ENCODE measurements around the gene WWOX. TPM values are rescaled to one million over a fixed set of nuclear protein-coding genes. Genes with fewer than 3 reads are reported as not detected.

WWOX gene
- total and polyA plus RNA-seq, 3 donors from 2014 or later, result 20.6 to 76.7 (median 64.1) TPM

- intact Hi-C loops (cut with DNase I; ENCODE audit: low total_unique reads), result no loop called here
- no peak for DNase-seq
- no peaks in the 10 kb centered on the region for H3K4me1 ChIP-seq
- no peaks in the 10 kb centered on the region for H3K36me3 ChIP-seq (ENCODE audit: low read depth, missing control alignments)
- H3K9me3 ChIP-seq, result no peaks in the 10 kb centered on the region
- WGBS, 2 donors, result 86 to 90% methylated on average over 10 of the region's 10 CpGs
- no peak for TF ChIP-seq POLR2A (IDR thresholded peaks at IDR 0.05)
- no peak for TF ChIP-seq CTCF (IDR thresholded peaks at IDR 0.05)
- H3K27ac ChIP-seq, result no peak overlapping the region
- H3K27me3 ChIP-seq, result no peaks in the 10 kb centered on the region
- H3K4me3 ChIP-seq, result no peak overlapping the region
These were observed 557.4 kb downstream of the WWOX start for GRCh38 chr16:78656887-78657286.

- H3K36me3 ChIP-seq (ENCODE audit: low read depth, missing control alignments), result no peaks in the 10 kb centered on the region
- no peak for TF ChIP-seq CTCF (IDR thresholded peaks at IDR 0.05)
- no peaks in the 10 kb centered on the region for H3K9me3 ChIP-seq
- no peaks in the 10 kb centered on the region for H3K4me1 ChIP-seq
- DNase-seq, result no peak
- H3K27me3 ChIP-seq, result no peaks in the 10 kb centered on the region
- intact Hi-C loops (cut with DNase I; ENCODE audit: low total_unique reads), result no loop called here
- WGBS, 2 donors, result 81% methylated on average over 9 of the region's 9 CpGs
- H3K4me3 ChIP-seq, result no peak overlapping the region
- H3K27ac ChIP-seq, result no peak overlapping the region
These were observed 559.8 kb downstream of the WWOX start for GRCh38 chr16:78659216-78659615.

GRCh38 chr16:78659668-78660217 lies 560.3 kb downstream of the WWOX start:
- TF ChIP-seq POLR2A (IDR thresholded peaks at IDR 0.05) (no peak), CTCF (IDR thresholded peaks at IDR 0.05) (no peak)
- Histone ChIP-seq H3K27me3 (no peaks in the 10 kb centered on the region), H3K4me1 (no peaks in the 10 kb centered on the region), H3K4me3 (no peak overlapping the region), H3K9me3 (no peaks in the 10 kb centered on the region), H3K36me3 (ENCODE audit: low read depth, missing control alignments) (no peaks in the 10 kb centered on the region), H3K27ac (no peak overlapping the region)
- WGBS, 2 donors, result 58 to 59% methylated on average over 3 of the region's 3 CpGs
- intact Hi-C loops (cut with DNase I; ENCODE audit: low total_unique reads), result no loop called here
- DNase-seq, result no peak

- Histone ChIP-seq H3K4me3 (no peak overlapping the region), H3K27ac (no peak overlapping the region), H3K36me3 (ENCODE audit: low read depth, missing control alignments) (no peaks in the 10 kb centered on the region), H3K4me1 (no peaks in the 10 kb centered on the region), H3K9me3 (no peaks in the 10 kb centered on the region), H3K27me3 (no peaks in the 10 kb centered on the region)
- WGBS, 2 donors, result 96% methylated on average over 1 of the region's 1 CpG
- DNase-seq, result no peak
- no peak for TF ChIP-seq CTCF (IDR thresholded peaks at IDR 0.05)
- no peak for TF ChIP-seq POLR2A (IDR thresholded peaks at IDR 0.05)
- intact Hi-C loops (cut with DNase I; ENCODE audit: low total_unique reads), result no loop called here
These were observed 561.3 kb downstream of the WWOX start for GRCh38 chr16:78660795-78661194.

- TF ChIP-seq POLR2A (IDR thresholded peaks at IDR 0.05), result no peak
- no peak for TF ChIP-seq CTCF (IDR thresholded peaks at IDR 0.05)
- DNase-seq, result no peak
These were observed 564.2 kb downstream of the WWOX start for GRCh38 chr16:78663690-78664089.

More at GRCh38 chr16:78663690-78664089, 564.2 kb downstream of the WWOX start:
- 93 to 96% methylated on average over 5 of the region's 5 CpGs for WGBS, 2 donors
- intact Hi-C loops (cut with DNase I; ENCODE audit: low total_unique reads), result no loop called here
- Histone ChIP-seq H3K36me3 (ENCODE audit: low read depth, missing control alignments) (no peaks in the 10 kb centered on the region), H3K4me3 (no peak overlapping the region), H3K4me1 (no peaks in the 10 kb centered on the region), H3K27ac (no peak overlapping the region), H3K27me3 (no peaks in the 10 kb centered on the region), H3K9me3 (no peaks in the 10 kb centered on the region)
